HG03457 (cell line): Measurements from ENCODE around the gene PARG.
"Not testable (repeated sequence)": the region's sequence is repeated elsewhere in the genome, so short reads cannot be mapped to it uniquely, and the experiment has no call there.

Source experiments
- ATAC-seq: cut with Tn5 transposase; IDR thresholded peaks from one replicate; pipeline ENCODE4 v1.9.1; 2021; ENCODE audit warnings: moderate number of reproducible peaks; ENCODE audit not compliant: unreplicated experiment

The PARG gene

GRCh38 chr10:49908290-49909080 lies 33.3 kb downstream of the PARG start:
- ATAC-seq, result not testable (repeated sequence)

GRCh38 chr10:49903829-49904228 lies 38.0 kb downstream of the PARG start:
- not testable (repeated sequence) for ATAC-seq

- ATAC-seq, result not testable (repeated sequence)
Observed at GRCh38 chr10:49900406-49900805, 41.4 kb downstream of the PARG start.

- not testable (repeated sequence) for ATAC-seq
Observed at GRCh38 chr10:49899999-49900398, 41.8 kb downstream of the PARG start.

- ATAC-seq, result not testable (repeated sequence)
Observed at GRCh38 chr10:49890025-49890424, 51.8 kb downstream of the PARG start.

GRCh38 chr10:49884739-49885331 lies 57.0 kb downstream of the PARG start:
- not testable (repeated sequence) for ATAC-seq

GRCh38 chr10:49883852-49884251 lies 58.0 kb downstream of the PARG start:
- not testable (repeated sequence) for ATAC-seq

- not testable (repeated sequence) for ATAC-seq
Observed at GRCh38 chr10:49882327-49882726, 59.5 kb downstream of the PARG start.

GRCh38 chr10:49872740-49873139 lies 69.1 kb downstream of the PARG start:
- not testable (repeated sequence) for ATAC-seq

GRCh38 chr10:49871462-49871861 lies 70.4 kb downstream of the PARG start:
- ATAC-seq, result not testable (repeated sequence)

GRCh38 chr10:49859933-49860332 lies 81.9 kb downstream of the PARG start:
- ATAC-seq, result not testable (repeated sequence)

- not testable (repeated sequence) for ATAC-seq
Observed at GRCh38 chr10:49858697-49859382, 83.0 kb downstream of the PARG start.

GRCh38 chr10:49849520-49849919 lies 92.3 kb downstream of the PARG start:
- not testable (repeated sequence) for ATAC-seq

- no peak for ATAC-seq
Observed at GRCh38 chr10:49844775-49845595, 96.8 kb downstream of the PARG start.

GRCh38 chr10:49842333-49842628 lies 99.5 kb downstream of the PARG start:
- not testable (repeated sequence) for ATAC-seq

GRCh38 chr10:49841615-49842332 lies 100.1 kb downstream of the PARG start:
- ATAC-seq, result no peak

- ATAC-seq, result no peak
Observed at GRCh38 chr10:49837685-49838084, 104.1 kb downstream of the PARG start.

GRCh38 chr10:49837051-49837478 lies 104.8 kb downstream of the PARG start:
- ATAC-seq, result no peak

- ATAC-seq, result no peak
Observed at GRCh38 chr10:49834976-49835375, 106.9 kb downstream of the PARG start.

- no peak for ATAC-seq
Observed at GRCh38 chr10:49834201-49834600, 107.6 kb downstream of the PARG start.
